ENCODE results near the gene CNKSR3. TPM values are rescaled to one million over a fixed set of nuclear protein-coding genes. Genes with fewer than 3 reads are reported as not detected.

Gene CNKSR3
- total RNA-seq, 1 experiment from 2014 or later: 3.9 TPM

- CTCF ChIA-PET: interaction anchor here (0.6 kb wide), 1 partner anchor 12 kb away, joined by 4 read pairs; no protein-coding TSS in a partner anchor
- Mint-ChIP-seq H3K27ac (ENCODE audit: low read depth, unreplicated experiment) (no peak overlapping the region), H3K4me1 (ENCODE audit: insufficient read depth, unreplicated experiment) (peaks cover 11% of the 10 kb centered on the region), H3K27me3 (ENCODE audit: insufficient read depth, unreplicated experiment) (no peaks in the 10 kb centered on the region), H3K36me3 (ENCODE audit: insufficient read depth, unreplicated experiment) (peaks cover 7% of the 10 kb centered on the region), H3K9me3 (ENCODE audit: unreplicated experiment) (no peaks in the 10 kb centered on the region), H3K4me3 (ENCODE audit: unreplicated experiment) (no peak overlapping the region)
- POLR2A ChIA-PET: no interaction called here
- intact Hi-C loops (cut with micrococcal nuclease): no loop called here
- no peak for TF ChIP-seq CTCF (IDR thresholded peaks at IDR 0.05; ENCODE audit: unreplicated experiment)
- no peak for DNase-seq (ENCODE audit: unreplicated experiment)
- no TSS peak for BruUV-seq (replicated peaks)
Measured at GRCh38 chr6:154506582-154506981, 3.9 kb downstream of the CNKSR3 start.

- DNase-seq (ENCODE audit: unreplicated experiment): no peak
- CTCF ChIA-PET: no interaction called here
- no TSS peak for BruUV-seq (replicated peaks)
- H3K9me3 Mint-ChIP-seq (ENCODE audit: unreplicated experiment): no peaks in the 10 kb centered on the region
- H3K27ac Mint-ChIP-seq (ENCODE audit: low read depth, unreplicated experiment): no peak overlapping the region
- H3K4me1 Mint-ChIP-seq (ENCODE audit: insufficient read depth, unreplicated experiment): peaks cover 9% of the 10 kb centered on the region
- H3K27me3 Mint-ChIP-seq (ENCODE audit: insufficient read depth, unreplicated experiment): no peaks in the 10 kb centered on the region
- H3K4me3 Mint-ChIP-seq (ENCODE audit: unreplicated experiment): no peak overlapping the region
- intact Hi-C loops (cut with micrococcal nuclease): no loop called here
- POLR2A ChIA-PET: no interaction called here
- no peak for TF ChIP-seq CTCF (IDR thresholded peaks at IDR 0.05; ENCODE audit: unreplicated experiment)
- H3K36me3 Mint-ChIP-seq (ENCODE audit: insufficient read depth, unreplicated experiment): peaks cover 7% of the 10 kb centered on the region
Measured at GRCh38 chr6:154506108-154506507, 4.4 kb downstream of the CNKSR3 start.

GRCh38 chr6:154504865-154505449 is 5.5 kb downstream of the CNKSR3 start:
- TF ChIP-seq CTCF (IDR thresholded peaks at IDR 0.05; ENCODE audit: unreplicated experiment): no peak
- peaks cover 7% of the 10 kb centered on the region for H3K36me3 Mint-ChIP-seq (ENCODE audit: insufficient read depth, unreplicated experiment)
- no peak overlapping the region for H3K27ac Mint-ChIP-seq (ENCODE audit: low read depth, unreplicated experiment)
- no TSS peak for BruUV-seq (replicated peaks)
- CTCF ChIA-PET: interaction anchor here (0.6 to 1.0 kb wide), 2 partner anchors 59 to 148 kb away, joined by 3 read pairs; no protein-coding TSS in a partner anchor
- no peaks in the 10 kb centered on the region for H3K27me3 Mint-ChIP-seq (ENCODE audit: insufficient read depth, unreplicated experiment)
- POLR2A ChIA-PET: interaction anchor here (0.6 kb wide), 1 partner anchor 48 kb away, joined by 3 read pairs; no protein-coding TSS in a partner anchor
- H3K9me3 Mint-ChIP-seq (ENCODE audit: unreplicated experiment): no peaks in the 10 kb centered on the region
- intact Hi-C loops (cut with micrococcal nuclease): no loop called here
- DNase-seq (ENCODE audit: unreplicated experiment): no peak
- H3K4me1 Mint-ChIP-seq (ENCODE audit: insufficient read depth, unreplicated experiment): peaks cover 9% of the 10 kb centered on the region
- H3K4me3 Mint-ChIP-seq (ENCODE audit: unreplicated experiment): no peak overlapping the region

- ChIA-PET CTCF (interaction anchor here (0.7 to 1.0 kb wide), 2 partner anchors 147 to 263 kb away, joined by 3 read pairs; no protein-coding TSS in a partner anchor), POLR2A (interaction anchor here (0.6 kb wide), 1 partner anchor 47 kb away, joined by 3 read pairs; no protein-coding TSS in a partner anchor)
- no peak for DNase-seq (ENCODE audit: unreplicated experiment)
- TF ChIP-seq CTCF (IDR thresholded peaks at IDR 0.05; ENCODE audit: unreplicated experiment): no peak
- H3K27me3 Mint-ChIP-seq (ENCODE audit: insufficient read depth, unreplicated experiment): no peaks in the 10 kb centered on the region
- H3K4me1 Mint-ChIP-seq (ENCODE audit: insufficient read depth, unreplicated experiment): peaks cover 8% of the 10 kb centered on the region
- BruUV-seq (replicated peaks): no TSS peak
- H3K9me3 Mint-ChIP-seq (ENCODE audit: unreplicated experiment): no peaks in the 10 kb centered on the region
- H3K27ac Mint-ChIP-seq (ENCODE audit: low read depth, unreplicated experiment): no peak overlapping the region
- peaks cover 7% of the 10 kb centered on the region for H3K36me3 Mint-ChIP-seq (ENCODE audit: insufficient read depth, unreplicated experiment)
- intact Hi-C loops (cut with micrococcal nuclease): no loop called here
- no peak overlapping the region for H3K4me3 Mint-ChIP-seq (ENCODE audit: unreplicated experiment)
Measured at GRCh38 chr6:154504102-154504501, 6.4 kb downstream of the CNKSR3 start.

Measured in MCF 10A (cell line).